Right renal cortex interstitium (tissue), 3 donors: ENCODE results near the gene NPW. TPM values are rescaled to one million over a fixed set of nuclear protein-coding genes. Genes with fewer than 3 reads are reported as not detected.
"Not testable (repeated sequence)": the region's sequence is repeated elsewhere in the genome, so short reads cannot be mapped to it uniquely, and the experiment has no call there.

Experiments used
- DNase-seq, 3 donors: peaks; one replicate each; pipeline ENCODE4 v3.0.0-alpha.2; 2013; ENCODE audit warnings: low read depth in 3 of 3, low spot score in 2 of 3
- polyA plus RNA-seq, 3 donors: library from polyadenylated mRNA; unstranded; fragments of 120-200 nt; gene quantifications; one replicate each; pipeline ENCODE4 v1.2.1, GENCODE V29; 2013; ENCODE audit not compliant: insufficient read length in 3 of 3

The NPW gene
- polyA plus RNA-seq, 3 donors: 1.7 to 6.0 (median 3.9) TPM

DNA sequence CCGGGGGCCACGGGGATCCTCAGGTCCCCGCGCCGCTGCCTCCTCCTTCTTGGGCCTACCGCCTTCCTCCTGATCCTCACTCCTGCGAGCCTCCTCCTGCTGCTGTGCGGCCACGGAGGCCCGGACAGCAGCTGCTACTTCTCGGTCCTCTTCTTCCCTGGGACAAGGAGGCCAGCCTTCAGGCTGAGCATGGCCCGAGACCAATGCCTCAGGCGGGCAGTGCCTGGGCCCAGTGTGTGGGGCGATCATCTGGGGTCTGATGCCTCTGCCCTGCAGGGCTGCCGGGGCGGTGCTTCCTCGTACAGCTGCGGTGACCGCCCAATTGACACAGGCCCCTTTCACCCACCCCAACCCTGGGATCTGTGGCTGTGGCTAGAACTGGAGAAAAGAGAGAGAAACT is 18.6 kb upstream of the NPW start:
- no peak for DNase-seq

DNA sequence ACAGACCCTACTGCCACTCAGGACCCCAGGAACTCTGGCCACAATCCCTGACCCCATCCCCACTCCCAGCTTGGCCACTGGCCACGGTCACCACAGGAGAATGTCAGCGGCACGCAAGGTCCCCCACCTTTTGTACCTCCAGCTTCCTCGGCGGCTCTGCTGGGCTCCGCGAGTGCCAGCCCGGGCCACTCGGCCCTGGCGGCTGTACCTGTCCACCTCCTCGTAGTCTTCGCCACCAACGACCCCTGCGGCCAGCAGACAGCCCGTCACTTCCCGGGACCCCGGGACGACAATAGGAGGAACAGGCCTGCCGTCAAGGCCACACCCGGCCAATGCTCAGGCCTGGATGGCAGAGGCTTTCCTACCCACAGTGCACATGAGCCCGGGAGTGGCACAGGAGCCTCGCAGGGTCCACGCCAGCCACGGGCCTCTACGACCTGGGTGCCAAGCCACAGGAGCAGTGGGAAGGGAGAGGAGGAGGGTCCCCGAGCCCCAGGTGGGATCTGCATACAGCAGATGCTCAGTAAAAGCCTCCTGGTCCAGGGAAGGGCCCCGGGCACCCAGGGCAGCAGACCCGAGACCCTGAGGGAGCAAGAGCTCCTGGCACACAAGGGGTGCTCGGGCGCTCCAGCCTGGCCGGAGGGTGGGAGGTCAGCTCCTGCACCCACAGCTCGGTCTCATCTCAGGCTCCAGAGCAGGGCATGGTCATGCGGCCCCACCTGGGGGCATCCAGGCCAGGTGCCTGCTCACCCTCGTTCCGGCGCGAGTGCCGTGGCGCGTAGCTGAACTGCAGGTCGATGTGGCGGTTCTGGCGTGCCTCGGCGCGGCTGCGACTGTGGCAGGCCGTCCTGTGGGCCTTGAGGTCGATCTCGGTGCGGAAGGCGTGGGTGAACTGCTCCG is 17.9 kb upstream of the NPW start:
- no peak for DNase-seq

- DNase-seq: no peak
Measured at GRCh38 chr16:2002406-2003230, 17.0 kb upstream of the NPW start.

GRCh38 chr16:2003231-2003826 is 16.3 kb upstream of the NPW start:
- DNase-seq: no peak

GRCh38 chr16:2003827-2004641 is 15.6 kb upstream of the NPW start:
- peak in 1 of 3 donors; percentile 66 for DNase-seq

- DNase-seq: no peak
Measured at GRCh38 chr16:2004795-2005517, 14.6 kb upstream of the NPW start.

- DNase-seq: no peak
Measured at GRCh38 chr16:2005646-2006045, 13.9 kb upstream of the NPW start.

DNA sequence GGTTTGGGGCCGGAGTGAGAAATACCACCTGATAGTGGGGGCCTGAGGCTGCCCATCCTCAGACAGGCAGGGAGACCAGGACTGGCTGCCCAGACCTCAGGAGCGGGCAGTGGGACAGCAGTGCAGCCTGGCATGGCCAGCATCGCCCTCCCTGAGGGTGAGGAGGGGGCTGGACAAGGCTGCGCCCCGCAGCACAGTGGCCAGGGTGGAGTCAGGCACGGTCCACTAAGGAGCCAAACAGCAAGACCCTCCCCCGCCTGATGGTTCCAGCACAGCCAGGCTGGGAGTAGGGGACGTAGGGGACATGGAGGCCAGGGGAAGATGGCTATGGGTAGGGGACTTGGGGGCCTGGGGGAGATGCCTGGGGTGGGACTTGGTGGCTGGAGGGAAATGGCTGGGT is 13.3 kb upstream of the NPW start:
- no peak for DNase-seq

DNA sequence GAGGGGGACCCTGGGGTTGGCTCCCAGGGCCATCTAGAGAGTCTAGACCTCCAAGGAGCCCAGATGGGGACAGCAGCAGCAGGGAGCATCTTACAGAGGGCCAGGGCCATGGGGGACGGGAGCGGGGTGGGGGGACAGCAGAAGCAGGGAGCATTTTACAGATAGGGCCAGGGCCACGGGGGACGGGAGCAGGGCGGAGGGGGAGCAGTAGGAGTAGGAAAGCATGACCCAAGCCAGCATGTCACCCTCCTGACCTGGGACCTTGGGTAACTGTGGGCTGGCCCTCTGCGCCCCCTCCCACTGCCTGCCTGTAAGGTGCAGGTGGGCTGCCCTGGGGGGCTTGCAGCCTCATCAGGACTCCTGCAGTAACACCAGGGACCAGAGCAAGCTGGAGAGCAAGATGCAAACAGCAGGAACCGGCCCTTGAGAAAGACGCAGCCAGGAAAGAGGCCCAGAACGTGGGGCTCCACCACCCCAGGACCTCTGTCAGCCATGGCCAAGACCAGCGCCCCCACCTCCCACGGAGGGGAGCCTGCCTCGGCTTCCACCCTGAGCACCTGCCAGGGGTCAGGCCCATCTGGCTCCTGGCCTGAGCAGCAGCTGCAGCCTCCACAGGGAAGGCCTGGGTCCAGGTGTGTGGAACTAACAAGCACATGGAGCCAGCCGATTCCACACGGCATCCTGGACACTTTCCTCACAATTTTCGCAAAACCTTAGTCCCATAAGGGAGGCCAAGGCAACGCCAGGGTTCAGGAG is 12.3 kb upstream of the NPW start:
- DNase-seq: no peak

DNA sequence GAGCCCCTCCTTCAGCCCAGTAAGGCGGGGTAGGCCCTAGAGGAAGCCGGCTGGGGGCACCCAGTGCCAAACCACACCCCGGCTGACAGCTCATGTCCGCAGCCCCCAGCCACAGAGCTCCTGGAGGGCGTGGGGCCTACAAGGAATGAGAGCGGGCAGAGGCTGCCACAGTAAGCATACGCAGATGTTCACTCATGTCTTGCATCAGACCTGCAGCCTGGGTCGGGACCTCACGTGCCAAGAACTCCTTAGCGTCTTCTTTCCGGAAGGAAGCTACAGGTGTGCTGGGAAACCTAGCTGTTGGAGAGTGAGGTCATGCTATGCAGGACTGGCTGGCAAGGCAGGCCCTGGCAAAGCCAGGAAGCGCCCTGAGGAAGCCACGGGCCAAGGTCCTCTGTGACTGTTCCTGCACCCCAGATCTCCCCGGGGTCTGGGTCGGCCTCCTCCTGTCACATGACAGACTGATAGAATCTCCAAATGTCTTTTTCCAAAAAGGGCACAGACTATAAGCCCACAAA is 11.5 kb upstream of the NPW start:
- DNase-seq: no peak

DNA sequence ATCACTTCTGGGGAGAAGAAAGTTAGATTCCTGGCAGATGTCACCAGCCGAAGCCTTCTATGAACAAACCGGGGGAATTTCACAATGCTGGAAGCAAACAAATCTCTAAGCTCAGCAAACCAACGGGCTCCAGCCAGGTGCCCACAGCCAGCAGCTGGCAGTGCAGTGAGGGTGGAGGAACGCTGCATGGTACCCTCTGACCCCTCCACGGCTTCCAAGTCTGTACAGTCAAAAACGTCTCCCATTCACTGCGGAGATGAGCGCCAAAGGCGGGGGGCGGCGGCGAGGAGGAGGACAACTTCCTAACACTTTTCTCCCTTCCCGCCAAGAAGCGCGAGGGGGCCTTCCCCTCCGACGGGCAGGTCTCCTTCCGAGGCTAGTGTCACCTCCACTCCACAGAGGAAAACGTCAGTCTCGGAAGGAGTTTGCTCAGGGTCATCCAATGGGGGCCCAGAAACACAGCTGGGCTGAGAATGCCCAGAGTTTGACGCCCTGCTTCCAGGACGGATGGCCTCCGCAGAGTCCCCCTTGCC is 10.9 kb upstream of the NPW start:
- no peak for DNase-seq

GRCh38 chr16:2009164-2009711 is 10.3 kb upstream of the NPW start:
- DNase-seq: no peak

- peak in 1 of 3 donors; percentile 75 for DNase-seq
Measured at GRCh38 chr16:2009791-2010510, 9.6 kb upstream of the NPW start, which contains the start of gene ZNF598. TSS of gene ZNF598 (minus strand) at chr16:2009821.

DNA sequence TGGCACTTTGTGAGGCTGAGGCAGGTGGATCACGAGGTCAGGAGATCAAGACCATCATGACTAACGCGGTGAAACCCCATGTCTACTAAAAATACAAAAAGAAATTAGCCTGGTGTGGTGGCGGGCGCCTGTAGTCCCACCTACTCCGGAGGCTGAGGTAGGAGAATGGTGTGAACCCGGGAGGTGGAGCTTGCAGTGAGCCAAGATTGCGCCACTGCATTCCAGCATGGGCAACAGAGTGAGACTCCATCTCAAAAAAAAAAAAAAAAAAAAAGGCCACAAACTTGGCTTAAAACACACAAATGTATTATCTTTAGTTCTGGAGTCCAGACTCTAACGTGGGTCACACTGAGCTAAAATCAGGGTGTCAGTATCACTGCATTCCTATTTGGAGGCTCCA is 7.9 kb upstream of the NPW start:
- not testable (repeated sequence) for DNase-seq

DNA sequence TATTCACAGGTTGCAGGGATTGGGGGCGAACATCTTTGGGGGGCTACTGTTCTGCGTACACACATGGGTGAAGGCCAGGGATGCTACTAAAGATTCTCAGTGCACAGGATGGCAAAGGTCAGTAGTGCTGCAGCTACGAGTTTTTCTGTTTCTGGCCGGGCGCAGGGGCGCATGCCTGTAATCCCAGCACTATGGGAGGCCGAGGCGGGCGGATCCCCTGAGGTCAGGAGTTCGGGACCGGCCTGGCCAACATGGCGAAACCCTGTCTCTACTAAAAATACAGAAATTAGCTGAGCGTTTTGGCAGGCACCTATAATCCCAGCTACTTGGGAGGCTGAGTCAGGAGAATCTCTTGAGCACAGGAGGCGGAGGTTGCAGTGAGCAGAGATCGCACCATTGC is 6.1 kb upstream of the NPW start:
- no peak for DNase-seq

DNA sequence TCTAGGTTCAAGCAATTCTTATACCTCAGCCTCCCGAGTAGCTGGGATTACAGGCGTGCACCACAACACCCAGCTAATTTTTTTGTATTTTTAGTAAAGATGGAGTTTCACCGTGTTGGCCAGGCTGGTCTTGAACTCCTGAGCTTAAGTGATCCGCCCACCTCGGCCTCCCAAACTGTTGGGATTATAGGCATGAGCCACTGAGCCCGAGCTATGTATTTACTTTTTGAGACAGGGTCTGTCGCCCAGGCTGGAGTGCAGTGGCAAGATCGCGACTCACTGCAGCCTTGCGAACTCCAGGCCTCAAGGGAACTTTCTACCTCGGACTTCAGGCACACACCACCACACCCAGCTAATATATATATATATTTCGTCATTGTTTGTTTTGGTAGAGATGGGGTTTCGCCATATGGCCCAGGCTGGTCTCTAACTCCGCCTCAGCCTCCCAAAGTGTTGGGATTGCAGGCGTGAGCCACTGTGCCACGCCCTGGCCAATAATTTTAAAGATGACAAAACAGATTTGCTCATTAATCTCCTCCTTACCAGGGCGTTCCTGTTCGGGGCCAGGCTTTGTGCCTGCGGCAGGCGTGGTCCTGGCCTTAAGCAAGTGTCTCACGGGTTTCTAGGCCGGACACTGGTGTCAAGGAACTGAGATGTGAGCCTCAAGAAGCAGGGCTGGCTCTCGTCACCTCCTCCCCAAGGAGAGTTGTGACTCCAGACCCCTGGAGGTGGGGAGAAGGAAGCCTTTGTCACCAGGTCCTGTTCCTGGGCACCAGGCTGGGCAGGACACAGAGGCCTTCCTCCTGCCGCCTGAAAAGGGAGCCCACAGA is 4.3 kb upstream of the NPW start:
- DNase-seq: no peak

GRCh38 chr16:2015947-2016208 is 3.7 kb upstream of the NPW start:
- DNase-seq: no peak
